Skin epidermis (tissue), 12 donors: ENCODE data around the gene SHISA9.

Experiments used
- H3K27ac ChIP-seq, 21 experiments: fragments of 200-600 bp; sonication (generic) in 11 of 21; one replicate each; pipeline ENCODE4 v1.5.0; 2020; ENCODE audit warnings: mild to moderate bottlenecking in 3 of 21, inconsistent platforms in 2 of 21, moderate library complexity in 2 of 21
- H3K4me3 ChIP-seq, 7 experiments: fragments of 200-600 bp; sonication (generic) in 2 of 7; one replicate each; pipeline ENCODE4 v1.5.0; 2020; ENCODE audit warnings: inconsistent platforms in 2 of 7, mild to moderate bottlenecking in 2 of 7, moderate library complexity in 1 of 7

SHISA9 gene

GRCh38 chr16:12999368-12999767 is 98.0 kb downstream of the SHISA9 start:
- H3K4me3 ChIP-seq, result no peak overlapping the region
- no peak overlapping the region for H3K27ac ChIP-seq

GRCh38 chr16:13005721-13006247 is 104.4 kb downstream of the SHISA9 start:
- H3K4me3 ChIP-seq, result no peak overlapping the region
- H3K27ac ChIP-seq, result no peak overlapping the region

GRCh38 chr16:13012601-13013000 is 111.2 kb downstream of the SHISA9 start:
- H3K4me3 ChIP-seq, result no peak overlapping the region
- no peak overlapping the region for H3K27ac ChIP-seq

- no peak overlapping the region for H3K27ac ChIP-seq
These were observed 111.6 kb downstream of the SHISA9 start for GRCh38 chr16:13013043-13013442.

DNA sequence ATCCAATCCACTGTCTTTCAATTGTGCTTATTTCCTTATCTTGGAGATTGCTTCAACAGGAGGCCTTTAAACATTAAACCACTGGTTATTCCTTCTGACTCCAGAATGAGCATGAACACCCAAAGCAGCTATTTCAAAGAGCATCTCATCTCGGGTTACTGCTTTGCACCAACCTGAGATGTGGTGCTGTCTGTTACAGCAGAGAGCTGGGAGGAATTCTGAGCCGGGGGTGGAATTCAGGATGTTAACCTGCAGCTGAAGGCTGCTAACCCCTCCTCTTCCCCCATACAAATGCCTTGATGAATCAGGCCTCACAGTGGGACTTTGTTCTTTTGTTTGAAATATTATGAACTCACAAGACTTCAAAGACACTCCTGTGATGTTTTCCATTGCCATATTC is 113.1 kb downstream of the SHISA9 start:
- Histone ChIP-seq H3K27ac (no peak overlapping the region), H3K4me3 (no peak overlapping the region)

More at GRCh38 chr16:13013043-13013442, 111.6 kb downstream of the SHISA9 start:
- H3K4me3 ChIP-seq, result no peak overlapping the region

- Histone ChIP-seq H3K27ac (no peak overlapping the region), H3K4me3 (no peak overlapping the region)
These were observed 116.6 kb downstream of the SHISA9 start for GRCh38 chr16:13018026-13018425.

- Histone ChIP-seq H3K4me3 (no peak overlapping the region), H3K27ac (no peak overlapping the region)
These were observed 120.6 kb downstream of the SHISA9 start for GRCh38 chr16:13021996-13022395.

DNA sequence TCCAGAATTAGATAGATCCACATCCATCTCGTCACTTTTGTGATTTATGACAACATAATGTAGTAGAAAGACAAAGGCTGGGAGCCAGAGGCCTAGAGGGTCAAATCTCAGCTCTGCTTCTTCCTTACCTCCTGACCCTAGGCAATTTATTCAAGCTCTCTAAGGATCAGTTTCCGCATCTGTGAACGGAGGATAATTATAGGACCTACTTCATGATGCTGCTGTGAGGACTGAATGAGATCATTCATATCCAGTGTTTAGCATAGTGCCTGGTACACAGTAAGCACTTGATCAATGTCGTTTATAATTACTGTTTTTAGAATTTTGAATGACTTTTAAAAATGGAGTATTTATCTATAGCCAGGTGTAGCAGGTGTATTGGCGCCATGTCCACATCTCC is 128.4 kb downstream of the SHISA9 start:
- Histone ChIP-seq H3K4me3 (no peak overlapping the region), H3K27ac (no peak overlapping the region)

GRCh38 chr16:13030769-13031168 is 129.4 kb downstream of the SHISA9 start:
- Histone ChIP-seq H3K4me3 (no peak overlapping the region), H3K27ac (no peak overlapping the region)

GRCh38 chr16:13032911-13033310 is 131.5 kb downstream of the SHISA9 start:
- H3K27ac ChIP-seq, result no peak overlapping the region
- no peak overlapping the region for H3K4me3 ChIP-seq

- no peak overlapping the region for H3K27ac ChIP-seq
- no peak overlapping the region for H3K4me3 ChIP-seq
These were observed 135.2 kb downstream of the SHISA9 start for GRCh38 chr16:13036600-13036999.

DNA sequence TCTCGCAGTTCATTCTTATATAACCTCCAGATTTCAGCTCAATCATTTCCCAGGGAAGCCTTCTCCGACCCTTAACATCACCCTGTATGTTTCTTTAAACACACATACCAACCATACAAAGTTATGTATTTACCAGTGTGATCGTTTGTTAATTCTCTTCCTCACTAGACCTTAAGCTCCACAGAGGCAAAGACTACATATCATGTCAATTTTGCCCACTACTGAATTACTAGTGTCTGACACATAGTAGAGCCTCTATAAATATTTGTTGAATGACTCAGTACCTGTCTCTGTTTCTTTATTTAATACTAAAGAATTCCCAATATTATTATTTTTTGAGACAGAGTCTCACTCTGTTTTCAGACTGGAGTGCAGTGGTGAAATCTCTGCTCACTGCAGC is 137.2 kb downstream of the SHISA9 start:
- H3K4me3 ChIP-seq, result no peak overlapping the region
- no peak overlapping the region for H3K27ac ChIP-seq

- H3K4me3 ChIP-seq, result no peak overlapping the region
- H3K27ac ChIP-seq, result no peak overlapping the region
These were observed 138.1 kb downstream of the SHISA9 start for GRCh38 chr16:13039526-13039925.

DNA sequence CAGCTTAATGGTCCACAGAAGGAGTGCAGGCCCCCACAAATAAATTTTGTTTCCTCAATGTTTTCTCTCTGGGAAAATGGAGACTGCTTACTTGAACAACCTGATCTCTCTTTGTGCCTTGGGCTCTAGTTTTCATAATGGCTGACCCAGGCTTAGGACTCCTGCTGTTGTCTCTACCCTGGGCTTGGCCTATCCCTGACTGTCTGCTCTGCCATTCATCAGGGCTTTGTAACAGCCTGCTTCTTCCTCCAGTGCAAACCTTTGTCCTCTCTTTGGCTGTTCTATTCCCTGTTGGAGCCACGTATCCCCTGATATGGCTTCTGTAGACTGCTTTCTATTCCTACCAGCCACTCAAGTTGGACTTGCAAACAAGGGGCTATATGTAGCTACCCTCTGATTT is 139.8 kb downstream of the SHISA9 start:
- Histone ChIP-seq H3K4me3 (no peak overlapping the region), H3K27ac (no peak overlapping the region)

DNA sequence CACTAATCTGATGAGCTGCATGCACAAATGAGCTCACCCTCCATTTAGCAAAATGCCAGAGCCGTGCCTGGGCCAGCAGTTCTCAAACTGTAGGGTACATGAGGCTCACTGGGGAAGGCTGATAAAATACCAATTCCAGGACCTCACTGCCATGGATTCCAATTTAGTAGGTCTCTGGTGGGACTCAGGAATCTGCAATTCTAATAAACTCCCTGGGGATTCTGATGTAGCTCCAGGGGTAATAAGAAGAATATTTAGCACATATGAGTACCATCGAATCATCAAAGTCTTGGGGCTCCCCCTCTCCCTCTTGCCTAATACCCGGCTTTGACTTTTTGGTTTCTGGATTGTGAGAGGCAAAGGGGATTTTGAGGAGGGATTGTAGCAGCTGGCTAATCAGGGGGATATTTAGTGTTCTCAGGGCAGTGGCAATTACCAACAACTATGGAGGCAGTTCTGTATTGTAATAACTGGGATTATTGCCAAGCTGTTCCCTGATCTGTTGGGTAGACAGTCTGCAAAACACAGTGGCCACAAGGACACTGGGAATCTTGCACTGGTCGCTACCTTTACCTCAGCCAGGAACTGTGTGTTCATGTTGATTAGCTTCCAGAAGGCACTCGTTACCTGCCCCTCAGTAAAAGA is 140.4 kb downstream of the SHISA9 start:
- Histone ChIP-seq H3K4me3 (no peak overlapping the region), H3K27ac (no peak overlapping the region)

DNA sequence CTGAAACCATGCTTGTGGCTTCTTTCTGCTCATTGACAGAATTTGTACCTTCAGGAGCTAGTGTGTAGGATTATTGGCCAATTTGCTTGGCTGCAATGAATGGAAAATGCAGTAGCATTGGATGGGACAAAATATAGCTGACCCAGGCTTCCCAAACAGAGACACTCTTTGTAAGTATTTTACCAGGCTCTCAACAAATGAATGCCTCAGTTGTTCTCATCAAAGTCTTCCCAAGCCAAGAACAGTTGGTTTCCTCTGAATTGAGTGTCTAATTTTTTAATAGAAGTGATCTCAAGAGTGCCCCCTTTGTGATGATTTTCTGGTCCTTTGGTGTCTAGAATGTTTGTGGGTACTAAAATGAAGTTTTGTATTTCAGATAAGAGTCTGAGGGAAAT is 140.9 kb downstream of the SHISA9 start:
- H3K27ac ChIP-seq, result no peak overlapping the region
- no peak overlapping the region for H3K4me3 ChIP-seq

DNA sequence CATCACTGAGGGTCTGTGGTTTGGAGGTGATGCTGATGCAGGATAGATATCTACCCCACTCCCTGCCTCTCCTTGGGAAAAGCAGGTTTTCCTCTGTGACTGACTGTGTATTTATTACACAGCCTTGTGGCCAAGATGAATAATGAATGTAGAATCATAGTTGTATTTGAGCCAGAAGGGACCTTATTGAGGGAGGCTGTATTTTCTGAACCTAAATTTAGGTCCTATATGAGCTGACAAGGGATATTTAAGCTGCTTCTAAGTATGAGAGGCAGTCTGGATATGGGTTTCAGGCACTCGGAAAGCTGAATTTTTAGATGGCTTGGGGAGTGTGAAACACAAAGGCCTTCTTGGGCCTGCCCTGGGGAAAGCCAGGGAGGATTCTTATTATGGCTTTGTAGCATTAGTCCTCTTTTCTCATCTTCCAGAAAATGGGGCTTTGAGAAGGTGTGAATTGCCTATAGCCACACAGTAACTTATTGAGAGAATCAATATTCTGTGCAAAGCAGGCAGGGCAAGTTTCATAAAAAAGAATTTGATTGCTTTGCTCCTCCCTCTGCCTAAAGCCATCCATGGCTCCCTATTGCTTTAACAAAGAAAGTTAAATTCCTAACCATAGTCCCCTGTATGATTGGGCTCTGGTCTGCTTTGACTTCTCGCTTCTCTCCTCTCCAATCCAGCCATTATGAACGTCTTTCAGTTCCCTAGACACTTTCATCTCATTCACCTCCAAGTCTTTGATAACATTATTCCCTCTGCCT is 144.8 kb downstream of the SHISA9 start:
- Histone ChIP-seq H3K4me3 (no peak overlapping the region), H3K27ac (no peak overlapping the region)

DNA sequence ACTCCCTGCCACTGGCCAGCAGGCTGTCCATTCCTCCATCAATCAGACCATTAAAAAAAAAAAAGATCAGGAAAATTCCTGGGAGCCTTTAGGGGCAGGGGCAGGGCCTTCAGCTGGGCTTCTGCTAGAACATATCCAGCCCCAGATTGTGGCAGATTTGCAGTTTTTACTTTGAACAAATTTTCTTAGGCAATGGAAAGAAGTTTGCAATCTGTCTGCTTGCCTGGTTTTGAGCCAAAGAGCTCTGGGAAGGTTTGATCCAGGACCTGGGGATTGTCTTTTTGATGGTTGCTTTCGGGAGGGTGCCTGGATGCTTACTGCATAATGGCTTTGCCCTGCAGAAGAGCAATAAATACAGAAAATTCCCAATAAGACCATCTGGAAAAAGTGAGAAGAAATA is 145.9 kb downstream of the SHISA9 start:
- no peak overlapping the region for H3K27ac ChIP-seq

DNA sequence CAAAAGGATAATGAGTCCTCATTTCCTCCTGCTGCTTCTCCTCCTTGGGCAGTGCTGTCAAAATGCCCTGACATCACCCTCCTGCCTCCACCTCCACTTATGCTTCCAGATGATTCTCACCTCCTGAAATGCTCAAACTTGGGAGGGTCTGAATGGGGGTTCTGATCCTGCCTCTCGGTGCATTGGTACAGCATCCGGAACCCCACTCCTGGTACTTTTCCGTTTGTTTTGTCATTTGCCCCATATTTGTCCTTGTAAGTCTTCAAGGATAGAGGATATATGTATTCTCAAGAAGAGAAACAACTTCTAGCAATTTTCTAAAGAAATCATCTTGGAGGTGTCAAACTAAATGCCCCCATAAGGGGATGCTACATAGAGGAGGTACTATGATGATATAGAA is 148.3 kb downstream of the SHISA9 start:
- H3K4me3 ChIP-seq, result no peak overlapping the region
- no peak overlapping the region for H3K27ac ChIP-seq

More for the DNA sequence above, 145.9 kb downstream of the SHISA9 start:
- H3K4me3 ChIP-seq, result no peak overlapping the region

DNA sequence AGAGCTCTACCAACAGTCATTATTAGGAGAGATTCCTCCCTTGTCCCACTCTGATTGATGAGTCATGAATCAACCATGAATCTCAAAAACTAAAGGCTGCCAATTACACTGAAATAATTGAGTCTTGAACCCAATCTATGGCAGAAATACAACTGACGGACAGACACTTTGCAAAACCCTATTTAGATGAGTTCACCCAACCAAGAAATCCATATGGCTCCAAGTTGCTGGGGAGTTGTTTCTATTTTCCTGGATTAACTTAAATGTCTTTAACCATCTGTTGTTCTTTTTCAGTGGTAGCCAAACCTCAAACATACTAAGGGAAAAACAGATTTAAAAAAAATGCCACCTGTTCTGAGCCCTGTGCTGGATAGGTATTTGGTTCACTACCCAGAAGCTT is 151.0 kb downstream of the SHISA9 start:
- H3K4me3 ChIP-seq, result no peak overlapping the region
- no peak overlapping the region for H3K27ac ChIP-seq

- H3K27ac ChIP-seq, result no peak overlapping the region
These were observed 154.1 kb downstream of the SHISA9 start for GRCh38 chr16:13055480-13055879.

More at GRCh38 chr16:13055480-13055879, 154.1 kb downstream of the SHISA9 start:
- no peak overlapping the region for H3K4me3 ChIP-seq
